T-helper 9 cell (primary cell): ENCODE data around the gene VWA5B1.

Experiments used
- DNase-seq: peaks from one replicate; pipeline ENCODE4 v3.0.0-alpha.2; 2020

Gene VWA5B1

DNA sequence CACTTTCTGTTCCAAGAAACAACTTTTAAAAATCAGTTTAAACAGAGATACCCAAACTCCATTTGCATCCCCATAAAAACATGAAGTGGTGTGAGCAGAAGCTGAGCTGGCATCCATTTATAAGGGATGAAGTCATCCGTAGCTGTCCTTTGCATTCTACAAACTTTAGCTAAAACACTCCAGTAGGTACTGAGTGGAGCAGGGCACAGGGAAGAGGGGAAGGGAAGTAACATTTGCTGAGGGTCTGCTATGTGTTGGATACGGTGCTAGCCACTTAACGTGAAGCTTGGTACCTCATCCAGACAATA, 32.9 kb downstream of the VWA5B1 start:
- no peak for DNase-seq

DNA sequence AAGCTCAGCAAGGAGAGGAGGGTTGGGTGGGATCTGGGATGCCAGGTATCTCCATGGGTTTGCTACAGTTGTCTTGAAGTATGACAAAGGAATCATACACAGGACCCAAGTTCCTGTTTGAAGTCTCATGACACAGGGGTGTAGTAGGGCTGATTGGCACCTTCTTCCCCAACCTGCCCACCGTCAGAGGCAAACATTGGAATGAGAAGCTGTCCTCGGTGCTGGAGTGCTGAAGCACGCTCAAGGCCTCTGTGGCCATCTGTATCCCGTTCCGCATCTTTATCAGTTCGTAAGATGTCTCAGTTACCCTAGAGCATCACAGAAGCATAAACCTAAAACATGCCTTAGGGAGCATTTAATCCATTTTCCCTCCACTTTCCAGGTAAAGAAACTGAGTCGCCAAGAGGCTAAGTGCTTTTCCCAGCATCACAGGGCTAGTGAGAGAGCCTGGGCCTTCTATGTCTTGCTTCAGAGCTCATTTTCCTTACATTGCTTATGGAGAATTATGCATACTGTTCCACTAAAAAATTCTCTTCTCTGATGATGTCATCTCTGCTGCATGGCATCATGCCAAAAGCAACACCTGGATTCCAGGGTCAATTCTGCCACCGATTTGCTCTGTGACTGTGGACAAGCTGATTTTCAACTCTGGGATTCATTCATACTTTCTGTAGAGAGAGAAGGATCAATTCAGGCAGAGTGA, 34.2 kb downstream of the VWA5B1 start:
- DNase-seq, result no peak

DNA sequence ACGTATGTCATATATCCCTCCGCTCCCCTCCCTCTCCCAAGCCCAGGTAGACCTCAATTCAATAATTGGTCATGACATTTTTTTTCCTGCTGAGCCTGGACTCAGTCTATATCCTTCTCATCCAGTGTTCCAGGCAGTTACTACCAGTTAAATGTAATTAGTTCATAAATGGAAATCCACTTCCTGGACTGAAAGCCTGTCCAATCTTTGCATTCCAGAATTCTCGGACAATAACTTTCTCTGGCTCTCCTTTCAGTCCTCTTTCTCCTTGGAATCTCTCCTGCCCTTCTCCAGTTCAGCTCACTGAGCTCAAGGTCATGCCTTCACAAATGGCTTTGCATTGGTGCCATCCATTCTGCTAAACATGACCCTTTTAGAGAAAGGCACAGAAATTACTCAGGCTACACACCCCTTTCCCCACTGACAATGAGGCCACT, 34.8 kb downstream of the VWA5B1 start:
- DNase-seq, result no peak

DNA sequence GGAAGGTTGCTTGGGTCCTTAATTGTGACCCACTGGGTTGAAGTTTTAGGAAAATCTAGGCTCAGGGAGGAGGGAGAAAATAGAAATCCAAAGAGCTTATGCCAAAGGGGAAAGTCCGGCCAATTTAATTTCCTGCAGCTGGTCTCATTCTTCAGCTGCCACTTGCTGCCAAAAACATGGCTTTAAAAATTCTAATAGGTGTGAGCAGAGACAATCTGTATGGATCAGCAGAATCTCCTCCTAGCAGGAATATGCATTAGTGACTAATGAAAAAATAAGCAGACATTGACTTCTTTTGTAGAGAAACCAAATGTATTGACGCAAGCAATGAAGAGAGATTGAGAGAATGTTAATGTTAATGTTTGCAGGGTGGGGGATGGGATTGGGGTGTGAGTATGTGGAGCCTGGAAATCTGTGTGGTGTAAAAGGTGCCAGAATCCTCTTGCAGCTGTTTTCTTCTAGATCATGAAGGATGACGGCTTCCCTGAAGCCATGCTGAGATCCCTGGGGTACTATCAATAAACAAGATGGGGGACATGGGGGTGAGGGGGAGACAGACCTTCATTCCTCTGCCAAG, 35.3 kb downstream of the VWA5B1 start:
- no peak for DNase-seq

DNA sequence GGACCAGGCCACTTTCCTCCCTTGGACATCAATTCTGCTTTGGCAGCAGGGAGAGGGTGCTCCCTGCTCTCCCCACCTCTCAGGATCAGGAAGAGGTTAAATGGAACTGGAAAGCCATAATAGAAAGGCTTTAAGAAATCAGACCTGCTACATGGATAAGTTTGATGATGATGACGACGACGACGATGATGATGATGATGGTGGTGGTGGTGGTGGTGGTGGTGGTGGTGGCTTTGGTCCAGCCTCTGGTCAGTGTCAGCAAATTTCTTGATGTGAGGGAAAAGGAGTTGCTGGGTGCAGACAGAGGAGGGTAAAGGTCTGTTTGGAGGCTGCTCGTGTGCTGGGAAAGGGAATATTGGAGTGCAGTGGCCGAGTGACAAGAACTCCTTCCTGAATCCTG, 36.8 kb downstream of the VWA5B1 start:
- no peak for DNase-seq

DNA sequence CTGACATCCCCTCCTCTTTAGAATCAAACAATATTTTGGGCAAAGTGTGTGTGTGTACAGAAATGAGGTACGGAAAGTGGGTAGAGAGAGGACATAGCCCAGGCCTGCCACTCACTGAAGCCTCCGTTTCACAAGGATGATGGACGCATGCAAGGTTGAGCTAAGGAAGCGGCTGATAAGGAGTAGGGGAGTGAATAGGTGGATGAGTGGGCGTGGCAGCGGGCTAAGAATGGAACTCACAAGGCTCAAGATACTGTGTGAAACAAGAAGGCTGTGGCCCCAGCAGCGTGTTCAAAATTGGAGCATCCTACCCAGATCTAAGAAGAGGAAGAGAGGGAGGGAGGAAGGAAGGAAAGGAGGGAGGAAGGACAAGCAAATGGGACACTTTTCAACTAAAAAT, 37.5 kb downstream of the VWA5B1 start:
- DNase-seq, result no peak

DNA sequence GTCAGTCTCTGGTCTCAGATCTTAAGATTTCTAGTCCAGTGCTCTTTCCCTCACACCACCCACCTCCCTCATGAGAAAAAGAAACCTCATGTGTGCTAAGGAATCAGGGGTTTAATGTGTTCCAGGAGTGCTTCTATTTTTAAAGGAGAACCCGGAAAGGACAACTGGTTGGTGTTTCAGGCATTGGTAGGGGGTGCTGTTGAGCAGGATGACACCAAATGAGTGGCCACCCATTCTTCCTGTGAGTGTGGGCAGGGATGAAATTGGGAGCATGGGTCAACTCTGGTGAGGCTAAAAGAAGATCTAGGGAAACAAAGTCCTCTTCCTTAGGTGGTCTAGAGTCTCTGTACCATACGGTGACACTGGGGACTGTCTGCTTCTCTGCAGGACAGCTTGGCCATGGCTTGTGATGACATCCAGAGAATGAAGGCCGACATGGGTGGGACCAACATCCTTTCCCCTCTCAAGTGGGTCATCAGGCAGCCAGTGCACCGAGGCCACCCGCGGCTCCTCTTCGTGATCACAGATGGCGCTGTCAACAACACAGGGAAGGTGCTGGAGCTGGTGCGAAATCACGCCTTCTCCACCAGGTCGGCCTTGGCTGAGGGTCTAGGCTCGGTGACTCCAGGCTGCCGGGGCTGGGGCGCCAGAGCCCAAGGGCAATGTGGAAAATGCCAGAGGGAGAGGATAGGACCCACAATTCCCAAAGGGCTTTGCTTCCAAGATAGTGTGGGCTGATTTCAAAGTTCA, 39.3 kb downstream of the VWA5B1 start:
- no peak for DNase-seq

DNA sequence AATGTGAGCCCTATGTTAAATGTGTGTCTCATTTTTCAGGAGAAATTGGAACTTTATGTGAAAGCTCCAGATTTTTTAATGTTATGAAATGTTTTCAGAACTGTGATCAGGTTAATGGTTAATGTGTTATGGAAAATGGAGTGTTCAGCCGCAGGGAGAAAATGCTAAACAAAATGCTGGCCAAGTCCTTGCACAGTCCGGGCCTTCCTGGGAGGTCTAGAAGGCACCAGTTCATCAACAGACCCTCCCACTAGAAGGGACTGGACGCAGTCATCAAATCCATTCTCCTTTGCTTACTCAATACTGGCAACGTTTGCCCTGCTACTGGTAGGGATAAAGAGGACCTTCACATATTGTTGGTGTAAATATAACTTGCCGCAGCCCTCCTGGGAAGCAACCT, 43.4 kb downstream of the VWA5B1 start:
- no peak for DNase-seq

DNA sequence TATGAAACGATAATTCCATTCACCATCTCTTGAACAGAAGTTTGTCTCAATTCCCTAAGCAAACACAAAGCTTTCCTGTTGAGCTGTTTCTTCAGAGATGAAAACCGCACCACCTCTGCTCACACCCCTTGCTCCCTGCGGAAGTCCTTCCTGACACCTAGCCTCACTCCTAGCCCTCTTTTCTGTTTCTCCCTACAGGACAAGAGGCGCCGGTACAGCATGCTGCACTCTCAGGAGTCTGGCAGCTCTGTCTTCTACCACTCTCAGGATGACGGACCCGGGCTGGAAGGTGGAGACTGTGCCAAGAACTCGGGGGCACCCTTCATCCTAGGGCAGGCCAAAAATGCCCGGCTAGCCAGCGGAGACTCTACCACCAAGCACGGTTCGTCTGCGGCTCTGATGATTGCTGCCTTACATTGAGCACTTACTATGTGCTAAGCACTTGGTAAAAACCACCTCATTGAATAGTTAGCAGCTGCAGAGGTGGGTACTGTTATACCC, 45.5 kb downstream of the VWA5B1 start:
- DNase-seq, result no peak

DNA sequence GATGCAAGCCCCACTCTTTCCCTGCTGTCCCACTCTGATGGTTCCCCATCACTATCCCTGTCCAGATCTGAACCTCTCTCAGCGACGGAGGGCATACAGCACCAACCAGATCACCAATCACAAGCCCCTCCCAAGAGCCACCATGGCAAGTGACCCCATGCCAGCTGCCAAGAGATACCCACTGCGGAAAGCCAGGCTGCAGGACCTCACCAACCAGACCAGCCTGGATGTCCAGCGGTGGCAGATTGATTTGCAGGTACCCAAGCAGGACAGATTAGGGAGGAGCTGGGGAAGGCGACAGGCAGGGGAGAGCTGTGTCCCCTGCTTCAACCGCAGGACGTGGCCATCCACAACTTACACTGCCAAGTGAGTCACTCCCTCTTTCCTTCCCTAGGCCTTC, 46.9 kb downstream of the VWA5B1 start:
- DNase-seq, result no peak

DNA sequence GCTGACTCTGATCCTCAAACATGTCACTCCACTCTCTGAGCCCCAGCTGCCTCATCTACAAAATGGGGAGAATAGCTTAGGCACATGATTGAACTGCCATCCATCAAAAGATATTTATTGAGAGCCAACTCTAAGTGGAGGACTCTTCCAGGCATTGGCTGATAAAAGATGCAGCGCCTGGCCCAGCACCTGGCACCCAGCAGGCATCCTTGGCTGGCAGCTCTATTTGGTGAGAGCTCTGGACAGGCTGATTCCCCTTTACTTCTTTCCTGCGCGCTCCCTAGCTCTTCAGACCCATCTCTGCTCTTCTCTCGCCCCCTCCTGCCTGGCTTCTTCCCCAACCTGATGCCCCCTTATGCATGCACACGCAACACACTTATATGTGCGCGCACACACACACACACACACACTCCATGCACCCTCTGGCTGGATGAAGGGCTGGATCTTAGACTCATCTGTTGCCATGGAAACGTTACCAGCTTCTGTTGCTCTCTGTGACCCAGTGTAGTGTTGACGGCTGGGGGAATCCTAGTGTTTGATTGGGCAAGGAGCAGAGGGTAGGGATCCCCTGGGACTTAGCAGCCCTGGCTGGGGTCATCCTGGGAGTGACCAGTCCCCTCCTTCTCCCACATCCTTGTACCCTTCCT, 49.3 kb downstream of the VWA5B1 start:
- DNase-seq, result no peak

DNA sequence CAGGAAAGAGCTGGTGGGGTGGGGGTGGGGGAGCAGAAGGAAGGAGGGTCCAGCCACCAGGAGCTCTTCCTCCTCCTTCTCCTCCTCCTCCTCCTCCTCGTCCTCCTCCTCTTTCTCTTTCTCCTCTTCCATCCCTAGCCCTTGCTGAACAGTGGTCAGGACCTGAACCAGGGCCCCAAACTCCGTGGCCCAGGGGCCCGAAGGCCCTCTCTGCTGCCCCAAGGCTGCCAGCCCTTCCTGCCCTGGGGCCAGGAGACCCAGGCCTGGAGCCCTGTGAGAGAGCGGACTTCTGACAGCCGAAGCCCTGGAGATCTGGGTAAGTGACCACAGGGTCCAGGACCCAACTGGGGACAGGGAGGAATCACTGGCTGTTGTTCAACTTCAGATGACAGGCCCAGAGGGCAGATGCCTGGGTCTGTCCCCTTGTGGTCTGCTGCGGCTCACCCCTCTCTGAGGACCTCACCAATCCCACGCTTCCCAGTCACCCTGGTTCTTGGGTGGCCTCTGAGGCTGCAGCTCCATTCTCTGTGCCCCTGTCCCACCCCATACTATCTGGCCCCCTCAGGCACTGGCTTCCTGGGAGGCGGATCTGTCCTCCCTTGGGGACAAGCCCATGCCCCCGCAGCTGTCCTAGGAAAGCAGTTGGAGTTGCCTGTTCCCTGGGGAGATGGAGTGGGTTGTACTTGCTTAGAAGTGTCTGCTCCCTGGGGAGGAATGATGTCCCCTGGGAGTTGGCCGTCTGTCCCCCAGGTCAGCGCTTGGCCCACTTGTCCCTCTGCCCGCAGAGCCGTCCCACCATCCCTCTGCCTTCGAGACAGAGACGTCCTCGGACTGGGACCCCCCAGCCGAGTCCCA, 51.8 kb downstream of the VWA5B1 start:
- no peak for DNase-seq

DNA sequence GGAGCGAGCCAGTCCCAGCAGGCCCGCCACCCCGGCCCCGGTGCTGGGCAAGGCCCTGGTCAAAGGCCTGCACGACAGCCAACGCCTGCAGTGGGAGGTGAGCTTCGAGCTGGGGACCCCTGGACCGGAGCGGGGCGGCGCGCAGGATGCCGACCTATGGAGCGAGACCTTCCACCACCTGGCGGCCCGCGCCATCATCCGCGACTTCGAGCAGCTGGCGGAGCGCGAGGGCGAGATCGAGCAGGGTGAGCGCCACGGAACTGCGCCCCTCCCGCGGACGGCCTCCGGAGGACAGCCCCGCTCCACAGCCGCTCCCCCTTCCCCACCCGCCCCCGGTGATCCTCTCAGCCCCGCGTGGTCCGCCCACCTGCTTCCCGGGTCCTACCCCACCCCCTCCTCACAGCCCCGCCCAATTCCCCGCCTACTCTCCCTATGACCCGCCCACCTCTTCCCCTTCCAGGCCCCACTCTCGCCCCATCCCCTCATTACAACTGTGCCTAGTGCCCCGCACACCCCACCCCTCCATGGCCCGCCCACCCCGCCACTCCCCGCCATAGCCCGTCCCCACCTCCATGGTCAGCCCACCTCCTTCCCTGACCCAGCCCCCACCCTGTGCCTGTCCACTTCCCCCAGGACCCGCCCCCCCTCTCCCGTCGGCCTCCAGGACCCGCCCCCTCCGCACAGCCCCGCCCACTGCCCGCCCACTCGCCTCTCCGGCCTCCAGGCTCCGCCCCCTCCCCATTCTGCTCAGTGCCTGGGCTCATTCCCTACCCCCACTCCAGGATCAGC, 52.7 kb downstream of the VWA5B1 start:
- peak; percentile 36 for DNase-seq

DNA sequence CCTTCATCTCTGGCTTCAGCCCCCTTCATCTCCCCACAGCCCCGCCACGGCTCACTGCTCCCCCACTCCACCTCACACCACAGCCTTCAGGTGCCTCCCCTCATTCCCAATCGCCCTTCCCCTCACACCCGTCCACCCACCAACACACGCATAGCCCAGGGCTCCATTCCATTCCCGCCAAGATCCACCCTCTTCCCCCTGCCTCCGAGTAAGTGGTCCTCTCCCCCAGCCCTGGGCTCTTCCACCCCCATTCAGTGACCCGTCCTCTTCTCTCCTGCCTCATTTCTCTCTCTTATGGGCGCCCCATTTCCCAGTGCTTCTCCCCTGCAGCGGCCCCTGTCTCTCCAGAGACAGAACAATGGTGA, 53.2 kb downstream of the VWA5B1 start:
- DNase-seq, result no peak

DNA sequence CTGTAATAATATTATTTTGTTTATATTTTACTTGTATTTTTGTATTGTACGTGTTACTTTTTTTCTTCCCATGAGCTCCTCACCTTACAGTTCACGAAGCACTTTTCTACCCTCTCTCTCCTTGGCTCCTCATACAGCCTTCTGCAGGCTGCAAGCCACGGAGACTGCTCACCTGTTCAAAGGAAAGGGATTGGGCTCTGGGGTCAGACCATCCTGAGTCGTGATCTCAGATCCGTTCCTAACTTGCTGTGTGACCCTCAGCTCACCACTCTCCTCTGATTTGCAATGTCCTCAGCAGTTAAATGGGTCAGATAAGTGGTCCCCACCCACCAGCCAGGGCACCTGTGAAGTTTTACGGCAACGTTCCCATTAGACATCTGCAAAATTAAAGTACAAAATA, 54.1 kb downstream of the VWA5B1 start:
- no peak for DNase-seq

DNA sequence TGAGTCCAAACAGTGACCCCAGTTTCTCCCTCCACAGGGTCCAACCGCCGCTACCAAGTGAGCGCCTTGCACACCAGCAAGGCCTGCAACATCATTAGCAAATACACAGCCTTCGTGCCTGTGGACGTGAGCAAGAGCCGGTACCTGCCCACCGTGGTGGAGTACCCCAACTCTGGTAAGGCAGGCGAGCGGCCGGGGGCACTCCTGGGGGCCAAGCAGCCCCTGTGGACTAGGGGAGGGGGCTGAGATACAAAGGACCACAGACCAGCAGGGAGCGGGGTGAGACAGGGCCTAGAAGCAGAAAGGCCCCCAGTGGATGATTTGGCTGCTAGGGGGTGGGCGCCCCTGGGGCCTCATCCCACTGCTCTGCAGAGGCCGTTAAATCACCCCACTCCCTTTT, 54.7 kb downstream of the VWA5B1 start:
- DNase-seq, result no peak

DNA sequence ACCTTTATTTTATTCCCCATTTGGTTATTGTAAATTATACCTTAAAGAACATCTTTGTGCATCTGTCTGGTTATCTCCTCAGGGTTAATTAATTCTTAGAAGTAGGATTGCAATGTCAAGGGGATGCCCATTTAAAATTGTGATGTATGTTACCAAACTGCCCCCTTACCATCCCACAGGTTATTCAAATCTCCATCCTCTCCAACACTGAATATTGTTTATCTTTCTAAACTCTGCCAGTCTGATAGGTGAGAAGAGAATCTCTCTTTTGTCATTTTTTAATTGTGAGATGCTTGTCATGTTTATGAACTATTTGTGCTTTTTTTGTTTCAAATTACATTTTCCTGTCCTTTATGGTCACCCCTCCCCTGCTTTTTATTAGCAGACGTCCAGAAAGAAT, 55.8 kb downstream of the VWA5B1 start:
- DNase-seq, result no peak

DNA sequence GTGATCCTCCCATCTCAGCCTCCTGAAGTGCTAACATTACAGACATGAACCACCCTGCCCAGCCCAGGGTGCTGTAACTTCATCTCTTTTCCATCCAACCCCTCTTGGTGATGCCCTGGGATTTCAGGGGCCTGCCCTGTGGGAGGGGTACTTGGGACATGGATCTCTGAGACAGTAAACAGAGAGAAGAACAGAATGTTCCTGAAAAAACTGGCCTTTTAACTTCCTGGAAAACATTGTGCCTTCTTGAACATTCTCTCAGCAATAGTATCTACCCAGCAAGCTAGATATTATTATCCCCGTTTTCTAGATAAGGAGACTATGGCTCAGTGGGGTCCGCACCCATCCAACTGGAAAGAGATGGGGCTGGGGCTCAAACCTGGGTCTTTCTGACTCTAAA, 57.0 kb downstream of the VWA5B1 start:
- no peak for DNase-seq

DNA sequence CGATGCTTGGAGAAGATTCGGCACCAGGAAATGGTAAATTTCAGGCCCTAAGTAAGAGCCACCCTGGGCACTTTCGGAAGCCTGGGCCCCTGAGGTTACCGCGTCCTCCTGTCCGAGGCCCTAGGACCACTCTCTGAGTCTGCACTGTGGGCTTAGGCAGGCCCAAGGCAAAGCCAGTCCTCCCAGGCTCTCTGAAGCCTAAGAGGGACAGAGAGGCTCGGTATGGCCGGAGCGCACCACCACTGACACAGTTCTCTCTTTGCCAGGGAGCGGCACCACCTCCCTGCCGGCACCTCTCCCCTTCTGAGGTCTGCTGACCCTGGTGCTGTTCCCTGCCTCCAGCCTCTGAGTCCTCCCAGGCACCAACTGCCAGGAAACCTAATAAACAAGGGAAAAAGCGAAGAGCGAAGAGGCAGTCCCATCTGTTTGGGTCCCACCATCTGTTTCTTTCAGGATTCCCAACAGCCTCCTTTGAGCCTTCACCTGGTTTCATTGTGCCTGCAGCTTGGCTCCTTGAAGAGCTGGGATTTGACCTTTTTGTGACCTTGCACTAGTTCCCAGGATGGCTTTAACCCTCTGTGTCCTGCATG, 57.7 kb downstream of the VWA5B1 start:
- DNase-seq, result no peak

DNA sequence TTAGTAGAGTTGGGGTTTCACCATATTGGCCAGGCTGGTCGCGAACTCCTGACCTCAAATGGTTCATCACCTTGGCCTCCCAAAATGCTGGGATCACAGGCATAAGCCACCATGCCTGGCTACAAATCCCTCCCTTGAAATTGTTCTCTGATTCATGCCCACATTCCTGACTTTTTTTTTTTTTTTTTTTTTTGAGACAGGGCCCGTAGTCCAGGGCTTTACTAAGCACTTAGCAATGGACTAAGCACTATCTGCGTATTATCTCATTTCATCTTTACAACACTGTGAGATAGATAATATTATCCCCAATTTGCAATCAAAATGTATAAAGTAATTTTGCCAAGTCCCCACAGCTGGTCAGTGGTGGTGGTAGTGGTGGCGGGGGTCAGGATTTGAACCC, 58.9 kb downstream of the VWA5B1 start:
- DNase-seq, result no peak

DNA sequence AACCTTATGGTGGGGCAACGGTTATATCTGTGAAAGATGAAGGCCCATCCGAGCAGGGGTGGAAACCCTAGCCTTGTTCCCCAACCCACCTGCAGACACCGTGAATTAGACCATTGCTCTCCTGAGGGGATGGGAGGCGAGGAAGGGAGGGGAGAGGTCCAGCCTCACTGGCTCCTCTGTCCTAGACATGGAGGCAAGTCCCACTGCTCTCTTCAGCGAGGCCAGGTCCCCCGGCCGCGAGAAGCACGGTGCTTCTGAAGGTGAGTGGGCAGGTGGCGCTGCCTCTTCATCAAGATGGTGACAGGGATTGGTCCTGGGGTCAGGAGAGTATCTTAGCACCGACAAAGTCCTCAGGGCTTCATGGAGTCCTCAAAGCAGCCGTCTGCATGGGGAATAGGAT, 59.3 kb downstream of the VWA5B1 start:
- DNase-seq, result no peak

DNA sequence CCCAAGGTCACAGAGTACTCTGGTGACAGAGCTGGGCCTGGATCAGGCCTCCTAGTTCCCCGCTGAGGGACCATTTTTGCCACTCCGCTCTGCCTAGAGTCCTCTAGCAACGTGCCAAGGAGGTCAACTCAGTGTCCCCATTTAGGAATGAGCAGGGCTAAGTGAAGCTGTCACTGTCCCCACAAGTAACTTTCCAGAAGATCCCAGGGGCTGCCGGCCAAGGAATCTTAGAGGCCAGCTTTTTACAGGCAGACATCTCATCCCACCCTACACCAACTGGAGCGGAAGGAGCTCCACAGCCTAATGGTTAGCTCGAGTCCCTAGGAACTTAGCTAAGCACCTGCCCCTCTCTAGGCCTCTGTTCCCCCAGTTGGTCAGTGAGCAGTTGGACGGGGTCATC, 59.7 kb downstream of the VWA5B1 start:
- DNase-seq, result no peak
